ENCODE measurements around the gene MYLK4.

DNA sequence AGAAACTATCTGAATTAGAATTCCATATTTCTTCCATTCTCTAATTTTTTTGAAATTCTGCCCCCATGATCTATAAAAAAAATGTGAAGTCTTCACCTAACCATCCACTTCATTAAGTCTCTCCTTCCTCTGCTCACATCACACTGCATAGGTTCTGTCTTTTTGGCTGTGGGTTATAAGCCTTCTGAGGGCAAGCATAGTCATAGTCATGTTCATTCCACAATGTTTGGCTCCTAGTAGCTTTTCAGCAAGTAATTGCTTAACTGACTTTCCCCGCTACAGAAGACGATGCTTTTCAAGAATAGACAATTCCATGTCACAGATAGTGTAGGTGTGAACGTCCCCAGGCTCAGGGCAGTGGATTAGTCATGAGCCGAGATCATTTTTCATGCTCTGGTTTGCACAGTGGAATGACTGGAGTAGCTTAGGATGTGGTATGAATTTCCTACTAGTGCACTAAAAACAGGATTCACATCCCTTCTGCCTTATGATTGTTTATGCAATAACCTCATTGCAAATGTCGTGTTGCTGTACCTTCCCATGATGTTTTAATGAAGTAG lies 43.5 kb upstream of the MYLK4 start:
- no peak for TF ChIP-seq POLR2A (IDR thresholded peaks at IDR 0.05)
- TF ChIP-seq, protein P1, sequence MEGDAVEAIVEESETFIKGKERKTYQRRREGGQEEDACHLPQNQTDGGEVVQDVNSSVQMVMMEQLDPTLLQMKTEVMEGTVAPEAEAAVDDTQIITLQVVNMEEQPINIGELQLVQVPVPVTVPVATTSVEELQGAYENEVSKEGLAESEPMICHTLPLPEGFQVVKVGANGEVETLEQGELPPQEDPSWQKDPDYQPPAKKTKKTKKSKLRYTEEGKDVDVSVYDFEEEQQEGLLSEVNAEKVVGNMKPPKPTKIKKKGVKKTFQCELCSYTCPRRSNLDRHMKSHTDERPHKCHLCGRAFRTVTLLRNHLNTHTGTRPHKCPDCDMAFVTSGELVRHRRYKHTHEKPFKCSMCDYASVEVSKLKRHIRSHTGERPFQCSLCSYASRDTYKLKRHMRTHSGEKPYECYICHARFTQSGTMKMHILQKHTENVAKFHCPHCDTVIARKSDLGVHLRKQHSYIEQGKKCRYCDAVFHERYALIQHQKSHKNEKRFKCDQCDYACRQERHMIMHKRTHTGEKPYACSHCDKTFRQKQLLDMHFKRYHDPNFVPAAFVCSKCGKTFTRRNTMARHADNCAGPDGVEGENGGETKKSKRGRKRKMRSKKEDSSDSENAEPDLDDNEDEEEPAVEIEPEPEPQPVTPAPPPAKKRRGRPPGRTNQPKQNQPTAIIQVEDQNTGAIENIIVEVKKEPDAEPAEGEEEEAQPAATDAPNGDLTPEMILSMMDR (IDR thresholded peaks at IDR 0.05): no peak
- TF ChIP-seq POLR2AphosphoS5 (IDR thresholded peaks at IDR 0.05): no peak
- no peak for TF ChIP-seq EP300 (IDR thresholded peaks at IDR 0.05)
